K562 (cell line): ENCODE measurements around the gene PLGRKT. TPM values are rescaled to one million over a fixed set of nuclear protein-coding genes. Genes with fewer than 3 reads are reported as not detected.

Source experiments
- GATAD2B ChIP-seq: fragments of 450-650 bp; IDR thresholded peaks from 2 replicates; pipeline ENCODE4 v1.6.1; 2017; ENCODE audit warnings: mild to moderate bottlenecking, borderline replicate concordance
- POLR2B ChIP-seq: fragments of 450-650 bp; IDR thresholded peaks from 2 replicates; pipeline ENCODE4 v1.6.1; 2018; ENCODE audit warnings: low read depth; ENCODE audit not compliant: partially characterized antibody
- SMAD3 ChIP-seq: fragments of 450-650 bp; formaldehyde crosslinking; conservative IDR thresholded peaks from 2 replicates; pipeline ENCODE4 v1.4.0; 2020; ENCODE audit warnings: mild to moderate bottlenecking
- polyA plus RNA-seq, 8 experiments: library from polyadenylated mRNA; depleted of rRNA in 4 of 8; stranded (reverse) in 5 of 8; unstranded in 3 of 8; fragments of >200 nt; fragmentation: Nextera tagmentation in 2 of 8; fragmentation: Illumina TruSeq in 1 of 8; extraction: Ambion mirVana in 2 of 8; extraction: Trizol in 1 of 8; gene quantifications; 2 replicates each; pipeline versions ENCODE4 v1.2.1 to v1.2.3, GENCODE V29; 2011 to 2014; ENCODE audit warnings: inconsistent platforms in 1 of 8, missing spikeins in 1 of 8
- total RNA-seq, 7 experiments: library from RNA; depleted of rRNA in 6 of 7; stranded (reverse); fragments of >200 nt in 6 of 7; fragmentation: Illumina TruSeq in 2 of 7; extraction: Trizol in 2 of 7; gene quantifications; 2 replicates each; pipeline versions ENCODE4 v1.2.1 to v1.2.3, GENCODE V29; 2011 to 2021; ENCODE audit warnings: low replicate concordance in 1 of 7
- TF ChIP-seq, protein P1 (sequence below): fragments of 450-650 bp; IDR thresholded peaks from 2 replicates; pipeline ENCODE4 v1.6.1; 2016; ENCODE audit warnings: mild to moderate bottlenecking
- TF ChIP-seq, protein P2 (sequence below): fragments of 450-650 bp; formaldehyde crosslinking; IDR thresholded peaks from 2 replicates; pipeline ENCODE4 v1.4.0; 2020; ENCODE audit warnings: mild to moderate bottlenecking, mixed read lengths
- TF ChIP-seq, protein P3 (sequence below), 3 experiments: IDR thresholded peaks in 2 of 3; conservative IDR thresholded peaks in 1 of 3; 2 replicates each; pipeline ENCODE4 v1.5.1; 2011 to 2012; ENCODE audit warnings: low read length in 3 of 3, mild to moderate bottlenecking in 3 of 3, control low read depth in 2 of 3, improper control_type of control experiment in 1 of 3, inconsistent platforms in 1 of 3, low read depth in 1 of 3, mixed read lengths in 1 of 3, moderate library complexity in 1 of 3; ENCODE audit not compliant: insufficient read depth in 2 of 3
- TF ChIP-seq, protein P4 (sequence below): fragments of 250-450 bp; sonication (Bioruptor Pico); IDR thresholded peaks from 2 replicates; pipeline ENCODE4 v1.8.0; 2021; ENCODE audit warnings: moderate library complexity, mild to moderate bottlenecking, inconsistent platforms
- TF ChIP-seq, protein P5 (sequence below): fragments of 250-450 bp; sonication (Bioruptor Pico); IDR thresholded peaks from 2 replicates; pipeline ENCODE4 v1.8.0; 2022; ENCODE audit warnings: moderate library complexity, mild to moderate bottlenecking, inconsistent platforms
- TF ChIP-seq, protein P6 (sequence below), 2 experiments: IDR thresholded peaks in 1 of 2; conservative IDR thresholded peaks in 1 of 2; 2 replicates each; pipeline ENCODE4 v1.6.1; 2016; ENCODE audit warnings: low read depth in 2 of 2, mild to moderate bottlenecking in 1 of 2, missing compliant biosample characterization in 1 of 2, missing genetic modification characterization in 1 of 2, moderate library complexity in 1 of 2

The PLGRKT gene
- total and polyA plus RNA-seq, 9 of the 15 experiments (the other 6 are each of a cell fraction or from before 2014, with no cell fraction given), result 4.7 to 13.8 (median 6.5) TPM

DNA sequence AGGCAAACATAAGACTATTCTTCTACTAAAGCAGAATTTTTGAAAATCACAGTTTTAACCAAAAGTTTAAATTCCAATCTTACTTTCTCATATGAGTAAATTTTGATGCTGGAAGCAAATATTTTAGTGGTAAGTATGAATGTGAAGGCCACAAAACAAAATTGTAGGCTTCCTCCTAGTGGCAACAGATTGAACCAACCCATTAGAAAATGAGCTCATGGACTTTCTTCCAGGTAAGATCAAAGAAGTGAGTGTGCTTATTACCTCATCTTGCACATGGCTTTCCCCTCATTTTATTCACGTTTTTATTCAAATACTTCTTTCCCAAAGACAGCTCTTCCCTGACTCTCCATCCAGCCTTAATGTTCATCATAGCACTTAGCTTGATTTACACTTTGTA lies 116.7 kb downstream of the PLGRKT start (continued):
- TF ChIP-seq, protein P1, sequence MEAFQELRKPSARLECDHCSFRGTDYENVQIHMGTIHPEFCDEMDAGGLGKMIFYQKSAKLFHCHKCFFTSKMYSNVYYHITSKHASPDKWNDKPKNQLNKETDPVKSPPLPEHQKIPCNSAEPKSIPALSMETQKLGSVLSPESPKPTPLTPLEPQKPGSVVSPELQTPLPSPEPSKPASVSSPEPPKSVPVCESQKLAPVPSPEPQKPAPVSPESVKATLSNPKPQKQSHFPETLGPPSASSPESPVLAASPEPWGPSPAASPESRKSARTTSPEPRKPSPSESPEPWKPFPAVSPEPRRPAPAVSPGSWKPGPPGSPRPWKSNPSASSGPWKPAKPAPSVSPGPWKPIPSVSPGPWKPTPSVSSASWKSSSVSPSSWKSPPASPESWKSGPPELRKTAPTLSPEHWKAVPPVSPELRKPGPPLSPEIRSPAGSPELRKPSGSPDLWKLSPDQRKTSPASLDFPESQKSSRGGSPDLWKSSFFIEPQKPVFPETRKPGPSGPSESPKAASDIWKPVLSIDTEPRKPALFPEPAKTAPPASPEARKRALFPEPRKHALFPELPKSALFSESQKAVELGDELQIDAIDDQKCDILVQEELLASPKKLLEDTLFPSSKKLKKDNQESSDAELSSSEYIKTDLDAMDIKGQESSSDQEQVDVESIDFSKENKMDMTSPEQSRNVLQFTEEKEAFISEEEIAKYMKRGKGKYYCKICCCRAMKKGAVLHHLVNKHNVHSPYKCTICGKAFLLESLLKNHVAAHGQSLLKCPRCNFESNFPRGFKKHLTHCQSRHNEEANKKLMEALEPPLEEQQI, result no peak
- TF ChIP-seq GATAD2B (no peak), SMAD3 (CRISPR knock-in tag) (no peak), POLR2B (no peak)
- TF ChIP-seq, protein P2, sequence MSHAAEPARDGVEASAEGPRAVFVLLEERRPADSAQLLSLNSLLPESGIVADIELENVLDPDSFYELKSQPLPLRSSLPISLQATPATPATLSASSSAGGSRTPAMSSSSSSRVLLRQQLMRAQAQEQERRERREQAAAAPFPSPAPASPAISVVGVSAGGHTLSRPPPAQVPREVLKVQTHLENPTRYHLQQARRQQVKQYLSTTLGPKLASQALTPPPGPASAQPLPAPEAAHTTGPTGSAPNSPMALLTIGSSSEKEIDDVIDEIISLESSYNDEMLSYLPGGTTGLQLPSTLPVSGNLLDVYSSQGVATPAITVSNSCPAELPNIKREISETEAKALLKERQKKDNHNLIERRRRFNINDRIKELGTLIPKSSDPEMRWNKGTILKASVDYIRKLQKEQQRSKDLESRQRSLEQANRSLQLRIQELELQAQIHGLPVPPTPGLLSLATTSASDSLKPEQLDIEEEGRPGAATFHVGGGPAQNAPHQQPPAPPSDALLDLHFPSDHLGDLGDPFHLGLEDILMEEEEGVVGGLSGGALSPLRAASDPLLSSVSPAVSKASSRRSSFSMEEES (CRISPR knock-in tag), result no peak
- TF ChIP-seq, protein P3, sequence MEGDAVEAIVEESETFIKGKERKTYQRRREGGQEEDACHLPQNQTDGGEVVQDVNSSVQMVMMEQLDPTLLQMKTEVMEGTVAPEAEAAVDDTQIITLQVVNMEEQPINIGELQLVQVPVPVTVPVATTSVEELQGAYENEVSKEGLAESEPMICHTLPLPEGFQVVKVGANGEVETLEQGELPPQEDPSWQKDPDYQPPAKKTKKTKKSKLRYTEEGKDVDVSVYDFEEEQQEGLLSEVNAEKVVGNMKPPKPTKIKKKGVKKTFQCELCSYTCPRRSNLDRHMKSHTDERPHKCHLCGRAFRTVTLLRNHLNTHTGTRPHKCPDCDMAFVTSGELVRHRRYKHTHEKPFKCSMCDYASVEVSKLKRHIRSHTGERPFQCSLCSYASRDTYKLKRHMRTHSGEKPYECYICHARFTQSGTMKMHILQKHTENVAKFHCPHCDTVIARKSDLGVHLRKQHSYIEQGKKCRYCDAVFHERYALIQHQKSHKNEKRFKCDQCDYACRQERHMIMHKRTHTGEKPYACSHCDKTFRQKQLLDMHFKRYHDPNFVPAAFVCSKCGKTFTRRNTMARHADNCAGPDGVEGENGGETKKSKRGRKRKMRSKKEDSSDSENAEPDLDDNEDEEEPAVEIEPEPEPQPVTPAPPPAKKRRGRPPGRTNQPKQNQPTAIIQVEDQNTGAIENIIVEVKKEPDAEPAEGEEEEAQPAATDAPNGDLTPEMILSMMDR (IDR thresholded peaks at IDR 0.05 in 2 of 3, conservative IDR thresholded peaks at IDR 0.05 in 1 of 3; ENCODE audit: insufficient read depth in 2 of 3, low read depth in 1 of 3, low read length in 3 of 3), result no peak
- TF ChIP-seq, protein P4, sequence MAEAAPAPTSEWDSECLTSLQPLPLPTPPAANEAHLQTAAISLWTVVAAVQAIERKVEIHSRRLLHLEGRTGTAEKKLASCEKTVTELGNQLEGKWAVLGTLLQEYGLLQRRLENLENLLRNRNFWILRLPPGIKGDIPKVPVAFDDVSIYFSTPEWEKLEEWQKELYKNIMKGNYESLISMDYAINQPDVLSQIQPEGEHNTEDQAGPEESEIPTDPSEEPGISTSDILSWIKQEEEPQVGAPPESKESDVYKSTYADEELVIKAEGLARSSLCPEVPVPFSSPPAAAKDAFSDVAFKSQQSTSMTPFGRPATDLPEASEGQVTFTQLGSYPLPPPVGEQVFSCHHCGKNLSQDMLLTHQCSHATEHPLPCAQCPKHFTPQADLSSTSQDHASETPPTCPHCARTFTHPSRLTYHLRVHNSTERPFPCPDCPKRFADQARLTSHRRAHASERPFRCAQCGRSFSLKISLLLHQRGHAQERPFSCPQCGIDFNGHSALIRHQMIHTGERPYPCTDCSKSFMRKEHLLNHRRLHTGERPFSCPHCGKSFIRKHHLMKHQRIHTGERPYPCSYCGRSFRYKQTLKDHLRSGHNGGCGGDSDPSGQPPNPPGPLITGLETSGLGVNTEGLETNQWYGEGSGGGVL (CRISPR knock-in tag), result no peak
- TF ChIP-seq, protein P5, sequence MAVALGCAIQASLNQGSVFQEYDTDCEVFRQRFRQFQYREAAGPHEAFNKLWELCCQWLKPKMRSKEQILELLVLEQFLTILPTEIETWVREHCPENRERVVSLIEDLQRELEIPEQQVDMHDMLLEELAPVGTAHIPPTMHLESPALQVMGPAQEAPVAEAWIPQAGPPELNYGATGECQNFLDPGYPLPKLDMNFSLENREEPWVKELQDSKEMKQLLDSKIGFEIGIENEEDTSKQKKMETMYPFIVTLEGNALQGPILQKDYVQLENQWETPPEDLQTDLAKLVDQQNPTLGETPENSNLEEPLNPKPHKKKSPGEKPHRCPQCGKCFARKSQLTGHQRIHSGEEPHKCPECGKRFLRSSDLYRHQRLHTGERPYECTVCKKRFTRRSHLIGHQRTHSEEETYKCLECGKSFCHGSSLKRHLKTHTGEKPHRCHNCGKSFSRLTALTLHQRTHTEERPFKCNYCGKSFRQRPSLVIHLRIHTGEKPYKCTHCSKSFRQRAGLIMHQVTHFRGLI (CRISPR knock-in tag), result no peak
- TF ChIP-seq, protein P6, sequence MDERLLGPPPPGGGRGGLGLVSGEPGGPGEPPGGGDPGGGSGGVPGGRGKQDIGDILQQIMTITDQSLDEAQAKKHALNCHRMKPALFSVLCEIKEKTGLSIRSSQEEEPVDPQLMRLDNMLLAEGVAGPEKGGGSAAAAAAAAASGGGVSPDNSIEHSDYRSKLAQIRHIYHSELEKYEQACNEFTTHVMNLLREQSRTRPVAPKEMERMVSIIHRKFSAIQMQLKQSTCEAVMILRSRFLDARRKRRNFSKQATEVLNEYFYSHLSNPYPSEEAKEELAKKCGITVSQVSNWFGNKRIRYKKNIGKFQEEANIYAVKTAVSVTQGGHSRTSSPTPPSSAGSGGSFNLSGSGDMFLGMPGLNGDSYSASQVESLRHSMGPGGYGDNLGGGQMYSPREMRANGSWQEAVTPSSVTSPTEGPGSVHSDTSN (CRISPR knock-in tag; IDR thresholded peaks at IDR 0.05; ENCODE audit: low read depth), result no peak
- TF ChIP-seq, protein P6 (tag; conservative IDR thresholded peaks at IDR 0.05; ENCODE audit: low read depth), result no peak
